Measurements from ENCODE around the gene CD53.

Gene CD53

GRCh38 chr1:110898734-110899457 lies 25.9 kb downstream of the CD53 start:
- H3K9ac ChIP-seq (ENCODE audit: low read depth, low read length): no peak overlapping the region
- H3K27me3 ChIP-seq (ENCODE audit: control insufficient read depth, insufficient read depth, low read length): no peaks in the 10 kb centered on the region
- H3K36me3 ChIP-seq (ENCODE audit: control insufficient read depth, insufficient read depth, low read length): no peaks in the 10 kb centered on the region
- H3K9me3 ChIP-seq (ENCODE audit: control insufficient read depth, insufficient read depth, low read length): no peaks in the 10 kb centered on the region
- no peaks in the 10 kb centered on the region for H3K4me1 ChIP-seq (ENCODE audit: control insufficient read depth, insufficient read depth, low read length)
- H3K4me3 ChIP-seq (ENCODE audit: low read depth, low read length): no peak overlapping the region

GRCh38 chr1:110899458-110899843 lies 26.5 kb downstream of the CD53 start:
- Histone ChIP-seq H3K4me3 (ENCODE audit: low read depth, low read length) (no peak overlapping the region), H3K27me3 (ENCODE audit: control insufficient read depth, insufficient read depth, low read length) (no peaks in the 10 kb centered on the region), H3K36me3 (ENCODE audit: control insufficient read depth, insufficient read depth, low read length) (no peaks in the 10 kb centered on the region), H3K9ac (ENCODE audit: low read depth, low read length) (no peak overlapping the region), H3K4me1 (ENCODE audit: control insufficient read depth, insufficient read depth, low read length) (no peaks in the 10 kb centered on the region), H3K9me3 (ENCODE audit: control insufficient read depth, insufficient read depth, low read length) (no peaks in the 10 kb centered on the region)

GRCh38 chr1:110902820-110903463 lies 30.0 kb downstream of the CD53 start:
- Histone ChIP-seq H3K9ac (ENCODE audit: low read depth, low read length) (no peak overlapping the region), H3K4me3 (ENCODE audit: low read depth, low read length) (no peak overlapping the region), H3K27me3 (ENCODE audit: control insufficient read depth, insufficient read depth, low read length) (no peaks in the 10 kb centered on the region), H3K4me1 (ENCODE audit: control insufficient read depth, insufficient read depth, low read length) (no peaks in the 10 kb centered on the region), H3K36me3 (ENCODE audit: control insufficient read depth, insufficient read depth, low read length) (no peaks in the 10 kb centered on the region), H3K9me3 (ENCODE audit: control insufficient read depth, insufficient read depth, low read length) (no peaks in the 10 kb centered on the region)

GRCh38 chr1:110903853-110904500 lies 31.0 kb downstream of the CD53 start:
- no peaks in the 10 kb centered on the region for H3K9me3 ChIP-seq (ENCODE audit: control insufficient read depth, insufficient read depth, low read length)
- H3K9ac ChIP-seq (ENCODE audit: low read depth, low read length): no peak overlapping the region
- H3K36me3 ChIP-seq (ENCODE audit: control insufficient read depth, insufficient read depth, low read length): no peaks in the 10 kb centered on the region
- H3K4me3 ChIP-seq (ENCODE audit: low read depth, low read length): no peak overlapping the region
- H3K4me1 ChIP-seq (ENCODE audit: control insufficient read depth, insufficient read depth, low read length): no peaks in the 10 kb centered on the region
- no peaks in the 10 kb centered on the region for H3K27me3 ChIP-seq (ENCODE audit: control insufficient read depth, insufficient read depth, low read length)

- Histone ChIP-seq H3K9me3 (ENCODE audit: control insufficient read depth, insufficient read depth, low read length) (no peaks in the 10 kb centered on the region), H3K4me1 (ENCODE audit: control insufficient read depth, insufficient read depth, low read length) (peaks cover 6% of the 10 kb centered on the region), H3K27me3 (ENCODE audit: control insufficient read depth, insufficient read depth, low read length) (no peaks in the 10 kb centered on the region), H3K9ac (ENCODE audit: low read depth, low read length) (no peak overlapping the region), H3K4me3 (ENCODE audit: low read depth, low read length) (no peak overlapping the region), H3K36me3 (ENCODE audit: control insufficient read depth, insufficient read depth, low read length) (no peaks in the 10 kb centered on the region)
Observed at GRCh38 chr1:110912784-110913183, 39.8 kb downstream of the CD53 start.

- Histone ChIP-seq H3K4me1 (ENCODE audit: control insufficient read depth, insufficient read depth, low read length) (peaks cover 6% of the 10 kb centered on the region), H3K27me3 (ENCODE audit: control insufficient read depth, insufficient read depth, low read length) (no peaks in the 10 kb centered on the region), H3K4me3 (ENCODE audit: low read depth, low read length) (no peak overlapping the region), H3K9me3 (ENCODE audit: control insufficient read depth, insufficient read depth, low read length) (no peaks in the 10 kb centered on the region), H3K9ac (ENCODE audit: low read depth, low read length) (no peak overlapping the region), H3K36me3 (ENCODE audit: control insufficient read depth, insufficient read depth, low read length) (no peaks in the 10 kb centered on the region)
Observed at GRCh38 chr1:110914676-110915075, 41.7 kb downstream of the CD53 start.

- Histone ChIP-seq H3K9ac (ENCODE audit: low read depth, low read length) (no peak overlapping the region), H3K36me3 (ENCODE audit: control insufficient read depth, insufficient read depth, low read length) (no peaks in the 10 kb centered on the region), H3K4me1 (ENCODE audit: control insufficient read depth, insufficient read depth, low read length) (peaks cover 6% of the 10 kb centered on the region), H3K27me3 (ENCODE audit: control insufficient read depth, insufficient read depth, low read length) (no peaks in the 10 kb centered on the region), H3K9me3 (ENCODE audit: control insufficient read depth, insufficient read depth, low read length) (no peaks in the 10 kb centered on the region), H3K4me3 (ENCODE audit: low read depth, low read length) (no peak overlapping the region)
Observed at GRCh38 chr1:110915804-110916203, 42.9 kb downstream of the CD53 start.

GRCh38 chr1:110916274-110916668 lies 43.3 kb downstream of the CD53 start:
- no peaks in the 10 kb centered on the region for H3K9me3 ChIP-seq (ENCODE audit: control insufficient read depth, insufficient read depth, low read length)
- H3K9ac ChIP-seq (ENCODE audit: low read depth, low read length): no peak overlapping the region
- no peaks in the 10 kb centered on the region for H3K36me3 ChIP-seq (ENCODE audit: control insufficient read depth, insufficient read depth, low read length)
- H3K4me3 ChIP-seq (ENCODE audit: low read depth, low read length): no peak overlapping the region
- H3K4me1 ChIP-seq (ENCODE audit: control insufficient read depth, insufficient read depth, low read length): peaks cover 6% of the 10 kb centered on the region
- no peaks in the 10 kb centered on the region for H3K27me3 ChIP-seq (ENCODE audit: control insufficient read depth, insufficient read depth, low read length)

- H3K4me1 ChIP-seq (ENCODE audit: control insufficient read depth, insufficient read depth, low read length): peaks cover 6% of the 10 kb centered on the region
- no peak overlapping the region for H3K9ac ChIP-seq (ENCODE audit: low read depth, low read length)
- no peaks in the 10 kb centered on the region for H3K9me3 ChIP-seq (ENCODE audit: control insufficient read depth, insufficient read depth, low read length)
- no peaks in the 10 kb centered on the region for H3K27me3 ChIP-seq (ENCODE audit: control insufficient read depth, insufficient read depth, low read length)
- H3K36me3 ChIP-seq (ENCODE audit: control insufficient read depth, insufficient read depth, low read length): no peaks in the 10 kb centered on the region
- H3K4me3 ChIP-seq (ENCODE audit: low read depth, low read length): no peak overlapping the region
Observed at GRCh38 chr1:110916669-110917306, 43.8 kb downstream of the CD53 start.

- Histone ChIP-seq H3K27me3 (ENCODE audit: control insufficient read depth, insufficient read depth, low read length) (no peaks in the 10 kb centered on the region), H3K9me3 (ENCODE audit: control insufficient read depth, insufficient read depth, low read length) (no peaks in the 10 kb centered on the region), H3K4me3 (ENCODE audit: low read depth, low read length) (no peak overlapping the region), H3K4me1 (ENCODE audit: control insufficient read depth, insufficient read depth, low read length) (peaks cover 6% of the 10 kb centered on the region), H3K36me3 (ENCODE audit: control insufficient read depth, insufficient read depth, low read length) (no peaks in the 10 kb centered on the region), H3K9ac (ENCODE audit: low read depth, low read length) (no peak overlapping the region)
Observed at GRCh38 chr1:110918016-110918415, 45.1 kb downstream of the CD53 start.

- peaks cover 2% of the 10 kb centered on the region for H3K4me1 ChIP-seq (ENCODE audit: control insufficient read depth, insufficient read depth, low read length)
- no peaks in the 10 kb centered on the region for H3K36me3 ChIP-seq (ENCODE audit: control insufficient read depth, insufficient read depth, low read length)
- H3K4me3 ChIP-seq (ENCODE audit: low read depth, low read length): no peak overlapping the region
- no peaks in the 10 kb centered on the region for H3K27me3 ChIP-seq (ENCODE audit: control insufficient read depth, insufficient read depth, low read length)
- no peak overlapping the region for H3K9ac ChIP-seq (ENCODE audit: low read depth, low read length)
- no peaks in the 10 kb centered on the region for H3K9me3 ChIP-seq (ENCODE audit: control insufficient read depth, insufficient read depth, low read length)
Observed at GRCh38 chr1:110921953-110922352, 49.0 kb downstream of the CD53 start.
